HG03135 (cell line): ENCODE measurements around the gene PLPP6.
"Not testable (repeated sequence)": the region's sequence is repeated elsewhere in the genome, so short reads cannot be mapped to it uniquely, and the experiment has no call there.

Source experiments
- ATAC-seq: cut with Tn5 transposase; IDR thresholded peaks from one replicate; pipeline ENCODE4 v1.9.1; 2021; ENCODE audit warnings: mild to moderate bottlenecking, moderate library complexity; ENCODE audit not compliant: unreplicated experiment

Gene PLPP6

DNA sequence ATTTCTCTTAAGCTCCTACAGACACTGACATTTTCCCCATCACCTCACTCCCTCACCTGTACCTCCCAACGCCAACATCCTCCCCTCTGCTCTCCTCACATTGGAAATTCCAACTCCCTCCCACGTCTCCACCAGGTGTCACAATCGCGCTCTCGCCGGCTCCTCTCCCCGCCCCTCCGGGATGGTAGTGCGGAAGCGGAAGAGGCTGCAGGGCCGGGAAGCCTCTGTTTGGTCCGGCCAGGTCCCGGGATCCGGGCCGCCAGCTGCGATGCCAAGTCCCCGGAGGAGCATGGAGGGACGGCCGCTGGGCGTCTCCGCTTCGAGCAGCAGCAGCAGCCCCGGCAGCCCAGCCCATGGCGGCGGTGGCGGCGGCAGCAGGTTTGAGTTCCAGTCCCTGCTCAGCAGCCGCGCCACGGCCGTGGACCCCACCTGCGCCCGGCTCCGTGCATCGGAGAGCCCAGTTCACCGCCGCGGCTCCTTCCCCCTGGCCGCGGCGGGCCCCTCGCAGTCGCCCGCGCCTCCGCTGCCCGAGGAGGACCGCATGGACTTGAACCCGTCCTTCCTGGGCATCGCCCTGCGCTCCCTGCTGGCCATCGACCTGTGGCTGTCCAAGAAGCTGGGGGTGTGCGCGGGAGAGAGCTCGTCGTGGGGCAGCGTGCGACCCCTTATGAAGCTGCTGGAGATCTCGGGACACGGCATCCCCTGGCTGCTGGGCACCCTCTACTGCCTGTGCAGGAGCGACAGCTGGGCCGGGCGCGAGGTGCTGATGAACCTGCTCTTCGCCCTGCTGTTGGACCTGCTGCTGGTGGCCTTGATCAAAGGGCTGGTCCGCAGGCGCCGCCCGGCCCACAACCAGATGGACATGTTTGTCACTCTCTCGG is at the start of gene PLPP6:
Gene PLPP6, plus strand, starts transcription at position 187 of the 881 bp plus-strand sequence. Its CDS starts 82 bp downstream, at position 269.
- peak; percentile 84 for ATAC-seq

DNA sequence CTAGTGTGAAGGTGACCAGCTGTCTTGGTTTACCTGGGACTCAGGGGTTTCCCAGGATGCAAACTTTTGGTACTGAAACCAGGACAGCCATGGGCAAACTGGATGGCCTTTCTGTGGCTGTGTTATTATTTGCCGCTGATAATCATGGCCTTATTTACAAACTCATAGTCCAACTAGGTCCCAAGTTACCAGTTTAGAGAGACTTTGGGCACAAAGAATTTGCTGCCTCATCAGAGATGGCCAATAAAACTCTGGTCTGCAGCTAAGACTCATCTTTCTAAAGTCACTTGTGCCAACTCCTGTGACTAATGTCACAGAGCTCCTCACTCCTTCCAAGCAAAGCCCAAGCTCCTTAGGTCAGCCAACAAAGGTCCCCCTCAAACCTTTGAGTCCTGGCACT is 47.5 kb upstream of the PLPP6 start:
- ATAC-seq, result no peak

DNA sequence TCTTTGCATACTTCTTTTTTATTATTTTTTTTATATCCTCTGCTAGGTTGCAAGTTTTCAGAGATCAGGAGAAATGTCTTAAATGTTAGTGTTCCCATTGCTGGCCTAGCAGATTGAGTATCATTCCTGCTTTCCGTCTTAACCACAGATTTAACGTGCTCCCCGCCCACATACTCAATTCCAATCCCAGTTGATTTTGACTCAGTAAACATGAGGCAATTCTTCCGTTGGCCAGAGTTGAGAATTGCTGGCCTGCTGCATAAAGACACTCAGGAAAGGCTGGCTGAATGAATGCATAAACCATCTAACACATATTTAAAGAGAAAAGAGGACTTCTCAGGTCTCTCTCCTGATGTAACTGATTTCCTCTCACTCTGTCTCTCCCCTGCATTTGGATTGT is 46.8 kb upstream of the PLPP6 start:
- ATAC-seq, result no peak

DNA sequence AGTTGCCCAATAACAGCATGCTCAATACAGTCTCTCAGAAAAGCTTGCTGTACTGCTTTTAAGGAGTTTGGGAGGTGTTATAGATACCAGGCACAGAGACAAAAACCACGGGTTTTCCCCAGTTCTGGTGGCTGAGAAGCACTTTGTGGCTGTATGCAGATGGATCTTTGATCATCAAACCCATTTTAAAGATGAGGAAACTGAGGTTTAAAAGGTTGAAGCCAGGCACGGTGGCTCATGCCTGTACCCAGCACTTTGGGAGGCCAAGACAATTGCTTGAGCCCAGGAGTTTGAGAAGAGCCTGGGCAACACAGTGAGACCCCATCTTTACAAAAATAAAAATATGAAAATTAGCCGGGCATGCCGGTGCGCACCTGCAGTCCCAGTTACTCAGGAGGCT is 46.3 kb upstream of the PLPP6 start:
- no peak for ATAC-seq

DNA sequence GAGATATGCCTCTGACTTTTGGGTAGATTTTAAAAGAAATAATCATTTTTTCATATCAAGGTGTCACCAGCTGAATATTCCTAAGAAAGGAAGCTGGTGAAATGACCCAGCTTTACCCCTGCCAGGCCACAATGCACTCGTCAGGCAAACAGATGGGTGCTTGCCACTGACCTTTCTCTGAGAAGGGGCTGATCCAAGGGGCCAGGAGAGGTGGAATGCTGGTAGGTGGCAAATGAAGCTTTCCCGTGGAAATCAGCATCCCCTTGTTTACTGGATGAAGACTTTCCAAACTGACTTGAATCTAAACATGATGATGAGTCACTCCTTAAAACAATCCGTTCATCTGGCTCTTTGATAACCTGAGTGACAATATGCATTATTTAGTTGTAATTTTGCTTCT is 44.3 kb upstream of the PLPP6 start:
- no peak for ATAC-seq

DNA sequence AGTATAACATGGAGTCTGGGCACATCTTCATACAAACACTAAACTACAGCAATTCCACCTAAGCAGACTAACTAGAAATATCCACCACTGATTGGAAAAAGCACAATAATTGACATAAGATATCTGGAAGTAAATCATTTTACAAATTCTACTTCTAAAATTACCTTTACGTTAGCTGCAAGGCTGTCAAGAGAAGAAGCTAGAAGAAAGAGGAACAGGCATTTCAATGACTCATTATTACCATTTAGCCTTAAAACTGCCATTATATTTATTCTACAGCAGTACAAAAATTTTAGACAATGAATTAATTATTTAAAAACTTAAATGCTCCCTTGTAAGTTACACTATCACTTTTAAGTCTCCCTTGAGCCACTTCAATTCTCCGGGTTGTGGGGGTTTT is 43.4 kb upstream of the PLPP6 start:
- ATAC-seq, result no peak

DNA sequence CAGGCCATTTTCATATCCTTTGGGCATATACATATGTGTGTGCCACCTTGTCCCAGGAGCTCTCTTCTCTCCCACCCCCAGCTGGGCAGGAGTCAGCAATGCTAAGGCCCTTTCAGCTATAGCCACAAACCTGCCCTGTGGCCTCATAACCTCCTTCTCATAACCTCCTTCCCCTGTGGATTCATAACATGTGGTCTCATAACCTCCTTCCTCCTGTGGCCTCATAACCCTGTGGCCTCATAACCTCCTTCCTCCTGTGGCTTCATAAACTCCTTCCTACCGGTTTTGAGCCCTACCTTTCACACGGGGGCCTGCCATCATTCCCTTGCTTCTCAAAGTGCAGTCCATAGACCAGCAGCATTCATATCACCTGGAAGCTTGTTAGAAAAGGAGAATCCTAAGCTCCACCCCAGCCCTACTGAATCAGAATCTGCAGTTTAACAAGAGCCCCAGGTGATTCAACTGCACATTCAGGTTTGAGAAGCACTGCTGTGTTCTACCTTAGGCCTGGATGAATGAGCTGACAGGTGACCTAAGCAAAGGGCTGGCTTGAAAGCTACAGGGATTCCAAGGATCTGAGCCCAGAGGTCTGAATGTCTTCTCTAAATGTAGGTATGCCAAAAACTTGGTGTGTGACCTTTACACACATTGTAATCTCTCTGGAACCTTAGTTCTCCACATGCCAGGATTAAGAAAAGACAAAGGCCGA is 41.9 kb upstream of the PLPP6 start:
- ATAC-seq, result no peak

DNA sequence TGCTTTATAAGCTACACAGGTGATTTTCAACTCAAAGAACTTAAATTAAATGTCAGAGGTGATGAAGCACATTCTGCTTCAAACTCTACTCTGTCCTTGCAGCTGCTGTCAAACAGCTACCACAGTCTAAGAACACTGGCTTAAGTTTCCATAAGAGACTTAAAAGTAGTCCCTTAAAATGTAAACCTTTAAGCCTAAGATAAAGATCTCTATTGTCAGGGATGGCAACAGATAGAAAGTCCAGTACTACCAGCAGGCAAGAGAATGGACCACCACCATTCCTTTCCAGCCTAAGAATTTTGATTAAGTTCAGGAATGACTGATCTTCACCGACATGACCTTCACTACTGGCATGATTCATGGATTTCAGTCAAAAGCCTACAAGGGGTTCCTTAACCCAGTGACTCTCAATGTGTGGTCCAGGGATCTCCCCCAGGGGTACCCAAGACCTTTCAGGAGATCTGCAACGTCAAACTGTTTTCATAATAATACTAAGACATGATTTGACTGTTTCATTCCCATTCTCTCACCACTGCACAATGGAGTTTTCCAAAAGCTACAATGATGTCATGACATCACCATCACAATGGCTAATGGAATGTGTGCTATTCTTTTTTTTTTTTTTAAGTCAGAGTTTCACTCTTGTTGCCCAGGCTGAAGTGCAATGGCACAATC is 41.1 kb upstream of the PLPP6 start:
- no peak for ATAC-seq

DNA sequence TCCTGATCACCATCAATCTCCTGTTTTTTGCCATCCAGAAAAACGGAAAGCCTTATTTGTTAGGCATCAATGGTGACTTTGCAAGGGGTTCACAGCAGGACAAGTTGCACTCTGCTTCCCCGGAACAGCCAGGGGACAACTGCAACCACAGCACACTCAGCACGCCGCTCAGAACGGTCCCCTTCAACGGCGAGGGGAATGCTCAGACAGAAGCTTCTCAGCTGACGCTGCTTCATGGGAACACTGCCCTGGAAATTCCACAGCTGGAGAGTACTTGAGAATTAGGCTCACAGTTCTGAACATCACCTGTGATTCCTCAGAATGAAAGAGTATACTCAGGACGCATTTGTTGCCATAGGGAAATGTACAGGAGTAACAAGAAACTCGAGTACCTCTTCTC is 40.1 kb upstream of the PLPP6 start:
- ATAC-seq, result no peak

DNA sequence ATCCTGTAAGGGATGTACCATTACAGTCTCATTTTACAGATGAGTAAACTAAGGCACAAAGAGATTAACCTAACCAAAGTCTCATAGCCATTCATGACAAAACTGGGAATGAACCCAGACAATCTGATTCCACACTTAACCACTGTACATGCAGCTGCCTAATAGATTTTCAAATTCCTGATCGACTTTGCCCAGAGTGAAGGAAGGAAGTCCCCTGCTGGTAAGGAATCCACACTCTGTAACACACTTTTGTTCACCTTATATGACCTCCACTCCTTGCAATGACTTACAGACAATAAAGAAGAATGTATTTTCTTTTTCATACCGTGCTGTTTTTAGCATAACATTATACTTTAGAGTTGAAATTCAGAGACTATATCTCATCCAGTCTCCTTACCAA is 31.3 kb upstream of the PLPP6 start:
- no peak for ATAC-seq

DNA sequence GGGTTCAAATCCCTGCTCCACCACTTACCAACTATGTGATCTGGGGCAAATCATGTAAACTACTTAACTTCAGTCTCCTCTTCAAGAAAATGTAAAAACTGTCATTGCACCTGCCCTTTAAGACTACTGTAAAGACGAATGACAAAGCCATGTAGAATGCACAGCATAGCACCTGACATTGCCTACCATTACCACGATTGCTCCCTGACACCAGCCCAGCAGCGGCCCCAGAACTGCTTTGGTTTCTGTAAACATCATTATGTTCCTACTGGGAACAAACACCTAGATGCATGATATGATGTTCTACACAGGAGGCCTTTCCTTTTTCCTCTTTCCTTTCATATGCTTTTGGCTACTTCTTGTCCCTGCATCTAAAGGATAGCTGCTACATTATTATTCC is 23.1 kb upstream of the PLPP6 start:
- no peak for ATAC-seq

DNA sequence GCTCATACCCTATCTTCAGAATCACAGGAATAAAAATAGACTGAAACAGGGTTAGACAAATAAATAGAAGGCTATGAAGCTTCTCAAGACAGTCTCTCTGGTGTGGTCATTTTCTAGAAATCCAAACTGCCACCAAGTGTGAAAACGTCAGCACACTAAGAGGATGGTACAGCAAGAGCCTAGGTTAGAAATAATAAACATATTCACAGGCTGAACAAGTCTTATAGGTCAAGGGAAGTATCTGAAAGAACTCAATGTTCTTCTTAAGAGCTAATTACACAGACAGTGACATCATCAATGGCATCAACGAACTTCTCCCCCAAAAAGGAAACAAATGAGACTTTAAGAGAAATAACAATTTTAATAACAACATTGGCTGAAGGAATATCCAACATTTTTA is 22.7 kb upstream of the PLPP6 start:
- no peak for ATAC-seq

DNA sequence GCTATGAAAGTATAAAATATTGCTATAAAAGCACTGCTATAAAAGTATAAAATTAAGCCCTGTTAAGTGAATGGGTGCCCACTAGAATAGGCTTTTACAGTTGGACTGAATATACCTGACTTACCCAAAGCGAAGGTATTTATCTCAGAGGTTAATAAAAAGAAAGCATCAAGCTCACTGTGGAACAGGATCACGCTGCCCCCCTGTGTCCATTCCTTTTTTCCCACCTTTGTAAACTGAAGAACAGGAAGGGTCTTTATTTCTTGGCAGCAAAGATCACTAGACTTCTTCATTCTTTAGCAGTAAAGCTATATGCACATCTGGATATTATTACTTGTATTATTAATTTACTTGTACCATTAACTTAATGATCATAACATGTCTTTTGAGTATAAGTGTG is 22.1 kb upstream of the PLPP6 start:
- ATAC-seq, result no peak

DNA sequence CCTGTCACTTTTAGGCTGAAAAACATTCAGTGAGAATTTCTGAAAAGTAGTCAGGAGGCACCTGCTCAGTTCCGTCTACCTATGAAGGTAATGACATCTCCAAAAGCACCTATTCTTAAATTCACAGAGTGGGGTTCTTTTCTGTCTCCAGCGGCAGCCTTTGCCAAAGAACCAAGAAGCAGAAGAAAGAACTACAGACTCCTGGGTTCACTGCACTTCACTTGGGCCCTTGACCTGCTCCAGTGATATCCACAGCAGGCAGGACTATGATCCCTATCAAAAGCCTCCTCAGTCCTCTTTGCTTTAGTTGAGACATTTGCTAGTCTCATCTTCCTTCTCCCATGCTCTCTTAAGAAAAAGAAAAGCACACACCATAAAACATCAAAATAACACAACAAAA is 19.7 kb upstream of the PLPP6 start:
- ATAC-seq, result no peak

DNA sequence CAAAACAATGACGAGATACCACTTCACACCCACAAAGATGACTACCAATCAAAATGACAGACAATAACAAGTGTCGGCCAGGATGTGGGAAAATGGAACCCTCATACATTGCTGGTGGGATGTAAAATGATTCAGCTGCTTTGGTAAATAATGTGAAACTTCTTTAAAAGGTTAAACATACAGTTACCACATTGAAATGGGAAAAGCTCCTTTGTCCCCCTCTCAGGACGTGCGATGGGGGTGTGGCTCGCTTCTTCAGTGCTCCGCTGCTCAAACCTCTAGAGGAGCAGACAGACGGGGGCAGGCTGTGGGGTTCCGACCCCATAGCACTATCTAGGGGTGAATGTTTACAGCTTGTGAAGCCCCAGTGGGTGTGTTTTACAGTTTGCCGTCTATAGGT is 8.0 kb upstream of the PLPP6 start:
- no peak for ATAC-seq

DNA sequence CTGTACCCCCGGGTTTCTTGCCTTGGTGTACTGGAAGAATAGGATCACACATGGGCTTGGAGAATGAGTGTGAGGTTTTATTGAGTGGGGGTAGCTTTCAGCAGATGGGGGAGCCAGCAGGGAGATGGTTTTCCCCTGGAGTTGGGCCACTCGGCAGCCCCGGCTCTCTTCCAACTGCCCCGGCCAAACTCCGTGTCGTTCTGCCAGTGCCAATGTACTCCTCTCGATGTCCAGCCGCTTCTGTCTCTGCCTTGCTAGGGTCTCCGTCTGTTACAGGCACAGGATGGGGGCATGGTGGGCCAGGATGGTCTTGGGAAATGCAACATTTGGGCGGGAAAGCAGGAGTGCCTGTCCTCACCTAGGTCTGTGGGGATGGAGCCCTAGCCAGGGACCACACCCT is 7.6 kb upstream of the PLPP6 start:
- no peak for ATAC-seq

DNA sequence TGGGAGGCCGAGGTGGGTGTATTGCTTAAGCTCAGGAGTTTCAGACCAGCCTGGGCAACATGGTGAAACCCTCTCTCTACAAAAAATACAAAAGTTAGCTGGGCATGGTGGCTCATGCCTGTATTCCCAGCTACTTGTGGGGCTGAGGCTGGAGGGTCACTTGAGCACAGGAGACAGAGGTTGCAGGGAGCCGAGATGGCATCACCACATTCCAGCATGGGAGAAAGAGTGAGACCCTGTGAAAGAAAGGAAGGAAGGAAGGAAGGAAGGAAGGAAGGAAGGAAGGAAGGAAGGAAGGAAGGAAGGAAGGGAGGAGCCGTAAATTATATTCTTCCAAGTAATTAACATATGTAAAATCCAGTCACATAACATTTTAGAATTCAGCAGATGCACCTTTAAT is 5.9 kb upstream of the PLPP6 start:
- ATAC-seq, result not testable (repeated sequence)

DNA sequence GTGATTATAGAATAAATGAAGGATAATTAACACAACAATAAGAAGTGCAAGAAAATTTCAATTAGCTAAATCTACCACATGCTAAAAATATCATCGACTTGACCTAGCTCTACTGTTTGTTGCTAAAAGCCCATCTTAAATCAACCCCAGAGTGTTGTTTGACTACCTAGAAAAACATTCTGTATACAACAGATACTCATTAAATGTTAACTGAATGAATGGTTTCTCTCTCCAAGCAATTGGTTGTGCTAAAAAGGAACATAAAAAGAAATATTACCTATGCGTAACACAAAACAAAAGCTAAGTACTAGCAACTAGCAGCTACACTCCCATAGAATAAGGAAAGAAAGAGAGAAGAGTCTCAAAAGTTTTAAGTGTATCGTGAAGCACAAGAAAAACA is 5.5 kb upstream of the PLPP6 start:
- no peak for ATAC-seq

DNA sequence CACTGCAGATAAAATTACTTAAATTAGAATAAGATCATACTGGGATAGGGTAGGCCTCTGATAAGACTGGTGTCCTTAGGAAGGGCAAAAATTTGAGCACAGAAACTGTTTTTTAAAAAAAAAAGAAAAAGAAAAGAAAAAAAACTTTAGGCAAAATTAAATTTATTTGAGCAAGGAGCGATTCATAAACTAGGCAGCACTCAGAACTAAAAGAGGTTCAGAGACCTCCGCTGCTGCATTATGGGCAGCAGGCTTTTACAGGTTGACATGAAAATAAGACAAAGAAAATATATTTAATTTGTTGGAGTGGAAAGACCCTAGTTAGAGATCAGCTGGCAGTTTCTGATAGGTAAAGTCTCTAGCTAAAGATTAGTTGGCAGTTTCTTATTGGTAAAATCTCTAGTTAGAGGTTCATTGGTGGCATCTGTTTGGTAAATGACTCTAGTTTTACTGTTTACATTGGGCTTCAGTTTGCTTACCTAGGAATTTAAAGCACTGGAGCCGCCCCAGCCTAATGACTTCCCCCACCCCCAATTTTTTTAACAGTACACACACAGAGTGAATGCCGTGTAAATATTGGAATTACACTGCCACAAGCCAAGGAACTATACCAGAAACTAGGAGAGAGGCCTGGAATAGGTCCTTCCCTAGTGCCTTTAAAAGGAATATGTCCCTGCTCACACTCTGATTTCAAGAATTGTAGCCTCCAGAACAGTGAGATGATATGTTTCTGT is 4.5 kb upstream of the PLPP6 start:
- no peak for ATAC-seq

DNA sequence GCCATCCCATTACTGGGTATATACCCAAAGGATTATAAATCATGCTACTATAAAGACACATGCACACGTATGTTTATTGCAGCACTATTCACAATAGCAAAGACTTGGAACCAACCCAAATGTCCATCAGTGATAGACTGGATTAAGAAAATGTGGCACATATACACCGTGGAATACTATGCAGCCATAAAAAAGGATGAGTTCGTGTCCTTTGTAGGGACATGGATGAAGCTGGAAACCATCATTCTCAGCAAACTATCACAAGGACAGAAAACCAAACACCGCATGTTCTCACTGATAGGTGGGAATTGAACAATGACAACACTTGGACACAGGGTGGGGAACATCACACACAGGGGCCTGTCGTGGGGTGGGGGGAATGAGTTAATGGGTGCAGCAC is 1.4 kb upstream of the PLPP6 start:
- ATAC-seq, result not testable (repeated sequence)

DNA sequence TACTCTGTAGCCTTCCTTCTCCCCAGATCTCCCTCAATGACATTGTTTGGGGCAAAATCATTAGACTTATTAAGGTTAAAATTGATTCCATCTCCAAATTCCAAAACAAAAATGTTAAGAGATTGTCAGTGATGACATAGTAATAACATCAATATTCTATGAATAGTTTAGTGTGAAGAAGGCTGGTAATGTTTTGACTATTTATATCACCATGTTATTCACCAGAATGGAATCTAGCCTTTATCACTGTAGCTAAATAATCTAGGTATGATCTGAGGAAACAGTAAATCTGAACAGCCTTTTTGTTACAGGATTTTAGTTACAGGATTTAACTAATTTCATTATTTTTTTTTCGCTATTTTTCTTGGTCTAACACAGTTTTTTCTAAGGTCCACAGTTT is 929 bp upstream of the PLPP6 start:
- no peak for ATAC-seq
